ENCODE data around the gene TUBB4B. TPM values are rescaled to one million over a fixed set of nuclear protein-coding genes. Genes with fewer than 3 reads are reported as not detected.

TUBB4B gene
- total and polyA plus RNA-seq, 2 experiments from 2014 or later: 334 to 389 TPM

GRCh38 chr9:137270929-137271695 is 30.0 kb downstream of the TUBB4B start:
- Histone ChIP-seq H3K36me3 (ENCODE audit: insufficient read depth) (peaks cover 10% of the 10 kb centered on the region; the same call in 1 of the 2 replicates), H3K27me3 (ENCODE audit: insufficient read depth) (no peaks in the 10 kb centered on the region), H2AFZ (no peak overlapping the region), H3F3A (replicated peaks; ENCODE audit: low read depth) (no peaks in the 10 kb centered on the region), H3K79me2 (replicated peaks; ENCODE audit: insufficient read depth) (no peaks in the 10 kb centered on the region), H3K27ac (ENCODE audit: low read depth) (no peak overlapping the region; the same call in 1 of the 2 replicates), H3K4me3 (no peak overlapping the region), H3K4me2 (no peak overlapping the region), H4K20me1 (replicated peaks; ENCODE audit: insufficient read depth) (0 out of 2 replicates have a peak, but pooled peaks cover 9% of the 10 kb centered on the region), H3K4me1 (ENCODE audit: insufficient read depth) (peaks cover under 1% of the 10 kb centered on the region; the same call in 1 of the 2 replicates), H3K9me2 (ENCODE audit: insufficient read depth) (no peaks in the 10 kb centered on the region)
- Mint-ChIP-seq H3K4me1 (peaks cover 29% of the 10 kb centered on the region), H3K36me3 (ENCODE audit: low read depth) (peaks cover 31% of the 10 kb centered on the region), H3K9me3 (no peaks in the 10 kb centered on the region; the same call in 2 of the 3 replicates), H3K4me3 (no peak overlapping the region), H3K27ac (no peak overlapping the region), H3K27me3 (ENCODE audit: insufficient read depth, low read depth, poor library complexity) (peaks cover 29% of the 10 kb centered on the region)
- ATAC-seq (no peak), DNase-seq (ENCODE audit: low spot score) (no peak)
- no peak for TF ChIP-seq CREB1 (CRISPR knock-in tag; IDR thresholded peaks at IDR 0.05; ENCODE audit: low read depth)
- no peak for TF ChIP-seq STAT1 (IDR thresholded peaks at IDR 0.05; ENCODE audit: unreplicated experiment)
- TF ChIP-seq REST (IDR thresholded peaks at IDR 0.05; ENCODE audit: unreplicated experiment): no peak
- no peak for TF ChIP-seq EZH2 (IDR thresholded peaks at IDR 0.05; ENCODE audit: low read depth, unreplicated experiment)
- TF ChIP-seq POLR2AphosphoS5 (IDR thresholded peaks at IDR 0.05; ENCODE audit: low read depth): no peak
- TF ChIP-seq EZH2phosphoT487 (IDR thresholded peaks at IDR 0.05; ENCODE audit: unreplicated experiment): no peak
- no peak for TF ChIP-seq ETS1 (IDR thresholded peaks at IDR 0.05)
- TF ChIP-seq CTCF (conservative IDR thresholded peaks at IDR 0.05; ENCODE audit: low read depth in 2 of 2): no peak
- no peak for TF ChIP-seq NANOG (IDR thresholded peaks at IDR 0.05; ENCODE audit: borderline replicate concordance)

Measured in GM23338 (cell line).